CD4-positive, alpha-beta T cell treated with Interleukin-12 subunit alpha and Interleukin-12 subunit beta, for 1 hour (primary cell): ENCODE measurements around the gene NTSR1.

ENCODE experiments used
- DNase-seq: peaks from one replicate; pipeline ENCODE4 v3.0.0-alpha.2; 2020

The NTSR1 gene

DNA sequence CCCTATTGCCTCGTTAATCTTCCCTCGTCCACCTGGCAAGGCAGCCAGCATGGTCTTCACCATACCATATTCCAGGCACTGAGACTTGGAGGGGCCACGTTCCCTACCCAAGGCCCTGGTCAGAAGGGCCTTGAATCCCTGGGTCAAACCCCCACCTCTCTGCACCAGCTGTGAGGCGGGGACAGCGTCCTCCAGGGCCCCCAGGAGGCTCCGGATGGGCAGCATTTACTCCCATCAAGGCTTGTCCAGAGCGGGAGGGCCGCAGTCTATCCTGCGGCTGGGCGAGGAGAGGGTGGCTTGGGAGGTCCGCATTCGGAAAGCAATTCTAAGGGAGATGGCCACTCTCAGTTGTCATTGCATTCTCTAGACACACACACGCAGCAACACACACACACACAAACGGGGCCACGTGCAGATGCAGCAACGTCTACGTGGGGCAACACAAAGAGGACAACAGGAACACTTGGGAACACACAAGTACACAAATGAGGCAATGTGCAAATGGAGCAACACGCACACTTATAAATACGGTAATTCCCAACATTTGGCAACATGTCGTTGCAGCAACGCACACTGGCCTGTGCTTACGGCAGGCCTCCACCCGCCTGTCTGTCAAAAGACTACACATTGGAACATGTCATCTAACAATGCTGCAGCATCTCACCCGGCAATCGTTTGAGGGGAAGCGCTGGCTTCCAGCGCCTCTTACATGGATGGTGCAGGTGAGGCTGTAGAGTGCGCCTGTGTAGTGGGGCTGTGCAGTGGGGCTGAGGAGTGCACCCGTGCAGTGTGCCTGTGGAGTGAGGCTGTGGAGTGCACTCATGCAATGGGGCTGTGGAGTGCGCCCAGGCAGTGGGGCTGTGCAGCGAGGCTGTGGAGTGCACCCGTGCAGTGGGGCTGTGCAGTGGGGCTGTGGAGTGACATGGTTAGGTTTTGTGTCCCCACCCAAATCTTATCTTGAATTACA, 12.9 kb upstream of the NTSR1 start:
- no peak for DNase-seq

DNA sequence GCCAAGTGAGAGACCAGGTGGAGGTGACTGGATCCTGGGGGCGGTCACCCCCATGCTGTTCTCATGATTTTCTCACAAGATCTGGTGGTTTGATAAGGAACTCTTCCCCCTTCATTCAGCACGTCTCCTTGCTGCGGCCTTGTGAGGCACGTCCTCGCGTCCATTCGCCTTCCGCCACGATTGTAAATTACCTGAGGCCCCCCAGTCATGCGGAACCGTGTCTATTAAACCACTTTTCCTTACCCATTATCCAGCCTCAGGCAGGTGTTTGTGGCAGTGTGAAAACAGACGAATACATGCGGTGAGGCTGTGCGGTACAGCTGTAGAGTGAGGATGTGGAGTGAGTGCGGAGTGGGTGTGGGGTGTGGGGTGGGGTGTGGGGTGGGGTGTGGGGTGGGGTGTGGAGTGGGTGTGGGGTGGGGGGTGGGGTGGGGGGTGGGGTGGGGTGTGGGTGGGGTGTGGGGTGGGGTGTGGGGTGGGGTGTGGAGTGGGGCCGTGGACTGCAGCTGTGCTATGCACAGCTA, 12.1 kb upstream of the NTSR1 start:
- no peak for DNase-seq

GRCh38 chr20:62696989-62697388, 11.6 kb upstream of the NTSR1 start:
- DNase-seq: no peak

DNA sequence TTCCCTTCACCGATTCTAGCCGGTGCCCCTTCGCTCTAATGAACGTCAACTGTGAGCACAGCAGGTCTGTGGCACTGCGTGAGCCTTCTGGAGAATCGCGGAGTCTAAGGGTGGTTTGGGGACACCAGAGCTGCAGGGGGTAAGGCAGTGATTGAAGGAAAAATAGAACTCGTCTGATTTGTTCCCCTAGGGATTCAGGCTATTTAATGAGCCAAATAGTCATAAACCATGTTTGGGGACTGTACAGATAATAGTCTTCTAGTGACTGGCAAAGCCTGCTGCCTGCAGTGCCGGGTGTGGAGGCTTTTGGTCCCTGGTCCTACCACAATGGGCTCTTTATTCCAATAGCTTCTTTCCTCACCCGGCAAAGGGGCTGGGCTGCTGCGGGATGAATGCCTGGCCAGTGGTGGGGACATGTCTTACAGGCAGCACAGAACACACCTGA, 11.1 kb upstream of the NTSR1 start:
- DNase-seq: no peak

- DNase-seq: no peak
Measured at GRCh38 chr20:62698231-62698630, 10.4 kb upstream of the NTSR1 start.

DNA sequence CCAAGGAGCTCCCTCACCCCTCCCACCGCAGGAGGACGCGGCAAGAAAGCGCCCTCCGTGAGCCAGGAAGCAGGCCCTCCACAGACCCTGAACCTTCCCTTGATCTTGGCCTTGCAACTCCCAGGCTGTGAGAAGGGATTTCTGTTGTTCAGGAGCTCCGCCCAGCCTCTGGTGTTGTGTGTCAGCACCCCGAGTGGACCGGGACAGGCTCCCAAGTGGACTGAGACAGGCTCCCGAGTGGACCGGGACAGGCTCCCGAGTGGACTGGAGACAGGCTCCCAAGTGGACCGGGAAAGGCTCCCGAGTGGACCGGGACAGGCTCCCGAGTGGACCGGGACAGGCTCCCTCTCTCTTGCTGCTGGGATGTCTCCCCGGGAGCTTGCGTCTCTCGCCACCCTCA, 9.3 kb upstream of the NTSR1 start:
- DNase-seq: no peak

DNA sequence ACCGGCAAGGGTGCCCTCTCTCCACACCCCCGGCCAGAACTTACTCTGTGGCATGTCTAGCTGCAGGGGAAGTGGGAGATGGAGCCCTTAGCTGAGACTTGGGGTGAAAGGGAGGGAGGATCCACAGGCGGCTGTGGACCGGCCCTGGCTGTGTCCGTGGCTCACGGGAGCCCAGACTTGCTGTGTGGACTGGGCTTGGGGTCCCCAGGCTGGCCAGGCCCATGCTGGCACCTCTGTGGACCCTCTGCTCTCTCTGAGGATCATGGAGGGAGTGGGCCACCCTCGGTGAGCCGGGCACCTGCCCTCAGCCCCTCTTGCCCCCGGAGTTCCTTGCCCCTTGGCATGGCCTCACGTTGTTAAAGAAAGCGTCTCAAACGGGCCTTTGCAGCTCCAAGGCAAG, 8.9 kb upstream of the NTSR1 start:
- no peak for DNase-seq

GRCh38 chr20:62700261-62700930, 8.2 kb upstream of the NTSR1 start:
- DNase-seq: no peak

GRCh38 chr20:62701161-62702012, 7.2 kb upstream of the NTSR1 start:
- DNase-seq: no peak

- no peak for DNase-seq
Measured at GRCh38 chr20:62702013-62702300, 6.7 kb upstream of the NTSR1 start.

- no peak for DNase-seq
Measured at GRCh38 chr20:62702895-62703852, 5.5 kb upstream of the NTSR1 start.

GRCh38 chr20:62703853-62704228, 4.8 kb upstream of the NTSR1 start:
- DNase-seq: no peak

- DNase-seq: no peak
Measured at GRCh38 chr20:62704341-62704948, 4.2 kb upstream of the NTSR1 start.

DNA sequence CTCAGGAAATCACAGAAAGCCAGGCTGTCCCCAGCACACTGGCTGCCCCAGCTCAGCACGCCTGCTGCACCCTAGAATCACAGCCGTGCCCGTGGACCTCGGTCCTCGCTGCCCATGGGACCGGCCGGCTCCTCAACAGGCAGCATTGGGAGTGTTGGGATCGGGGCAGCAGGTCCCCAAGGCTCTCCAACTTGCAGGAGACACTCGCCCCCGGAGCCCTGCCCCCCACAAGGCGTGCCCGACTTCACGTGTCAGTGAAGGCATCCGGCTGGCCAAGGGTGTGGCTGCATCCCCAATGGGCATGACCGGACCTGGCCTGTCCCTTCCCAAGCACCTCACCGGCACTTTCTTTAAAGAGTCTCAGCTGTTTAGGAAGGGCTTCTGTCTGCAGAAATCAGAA, 3.0 kb upstream of the NTSR1 start:
- no peak for DNase-seq

DNA sequence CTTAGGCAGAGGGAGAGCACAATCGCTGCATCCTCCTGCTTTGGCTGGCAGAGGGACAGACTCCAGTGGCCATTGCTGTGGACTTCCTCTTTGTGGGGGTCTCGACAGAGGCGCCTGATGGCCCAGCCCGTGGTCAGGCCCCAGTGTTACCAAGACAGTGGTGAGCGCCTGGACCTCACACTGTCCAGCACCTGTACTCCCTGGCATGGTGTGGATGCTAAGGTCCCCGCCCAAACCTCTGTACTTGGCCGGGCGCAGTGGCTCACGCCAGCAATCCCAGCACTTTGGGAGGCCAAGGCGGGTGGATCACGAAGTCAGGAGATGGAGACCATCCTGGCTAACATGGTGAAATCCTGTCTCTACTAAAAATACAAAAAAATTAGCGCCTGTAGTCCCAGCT, 2.3 kb upstream of the NTSR1 start:
- DNase-seq: no peak

GRCh38 chr20:62706857-62707256, 1.8 kb upstream of the NTSR1 start:
- DNase-seq: no peak

DNA sequence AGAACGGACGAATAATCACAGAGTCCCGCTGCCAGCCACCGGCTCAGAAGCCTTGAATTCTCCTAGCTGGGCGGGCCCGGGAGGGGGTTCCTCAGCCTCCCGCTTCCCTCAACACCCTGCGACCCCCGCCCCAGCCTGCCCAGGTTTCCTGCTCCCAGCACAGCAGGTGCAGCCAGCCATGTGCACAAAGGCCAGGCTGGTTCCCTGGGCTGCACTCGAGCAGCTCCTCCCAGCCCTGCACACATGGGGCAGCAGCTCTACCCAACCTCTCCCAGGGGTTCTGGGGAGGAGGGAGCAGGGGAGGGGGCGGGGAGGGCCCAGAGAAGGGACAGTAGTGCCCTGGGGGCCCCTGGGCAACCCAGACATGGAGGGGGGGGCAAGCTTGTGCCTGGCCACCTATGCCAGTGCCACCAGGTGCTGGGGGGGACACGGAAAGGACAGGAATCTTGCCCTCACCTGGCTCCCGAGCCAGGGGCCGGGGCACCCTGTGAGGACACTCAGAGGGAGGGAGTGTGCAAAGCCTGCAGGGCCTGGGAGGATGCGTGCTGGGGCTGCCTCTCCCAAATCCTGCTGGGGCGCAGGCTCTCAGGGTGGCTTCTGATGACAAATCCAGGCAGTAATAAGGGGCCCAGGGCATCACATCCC, 1.2 kb upstream of the NTSR1 start:
- DNase-seq: no peak

DNA sequence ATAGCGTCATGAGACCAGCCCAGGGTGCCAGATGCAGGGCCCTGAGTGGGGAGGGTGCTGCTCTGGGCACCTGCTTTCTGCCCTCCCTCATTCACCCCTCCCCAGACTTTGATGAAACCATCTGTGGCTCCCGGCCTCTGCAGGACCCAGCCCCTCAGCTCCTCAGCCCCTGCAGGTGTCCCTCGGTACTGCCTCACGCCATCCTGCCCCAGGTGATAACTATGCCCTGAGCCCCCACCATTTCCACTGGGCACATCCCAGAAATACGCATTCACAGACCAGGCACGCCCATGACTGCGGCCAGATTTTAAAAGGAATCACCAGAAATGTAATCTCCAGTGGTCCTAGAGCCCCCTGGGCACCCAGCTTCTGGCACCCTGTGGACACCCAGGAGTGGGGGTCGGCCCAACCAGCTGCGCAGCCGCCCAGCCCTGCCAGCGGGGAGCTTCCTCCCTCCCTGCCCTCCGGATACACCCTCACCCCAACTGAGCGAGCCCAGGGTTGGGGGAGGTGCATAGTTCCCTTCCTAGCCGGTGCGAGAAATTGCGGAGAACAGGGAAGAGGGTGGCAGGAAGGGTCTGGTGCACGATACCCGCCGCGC, 615 bp upstream of the NTSR1 start:
- DNase-seq: no peak

- no peak for DNase-seq
Measured at GRCh38 chr20:62709537-62709905, 885 bp downstream of the NTSR1 start.

- no peak for DNase-seq
Measured at GRCh38 chr20:62710221-62710885, 1.7 kb downstream of the NTSR1 start.
